Raji (cell line): ENCODE measurements around the gene ACY1.

Experiments used
- POLR2A ChIP-seq: IDR thresholded peaks from 2 replicates; pipeline ENCODE4 v1.6.1; 2011; ENCODE audit warnings: low read depth, low read length, control low read depth; ENCODE audit not compliant: insufficient read depth

Gene ACY1

GRCh38 chr3:51998774-51999173 is 15.4 kb downstream of the ACY1 start:
- TF ChIP-seq POLR2A, result no peak

- TF ChIP-seq POLR2A, result no peak
Observed at GRCh38 chr3:51999846-52000245, 16.5 kb downstream of the ACY1 start.

- TF ChIP-seq POLR2A, result no peak
Observed at GRCh38 chr3:52001443-52001974, 18.2 kb downstream of the ACY1 start.

GRCh38 chr3:52002748-52003147 is 19.4 kb downstream of the ACY1 start:
- TF ChIP-seq POLR2A, result no peak

GRCh38 chr3:52004163-52004787 is 20.9 kb downstream of the ACY1 start:
- TF ChIP-seq POLR2A, result no peak

GRCh38 chr3:52004906-52005395 is 21.6 kb downstream of the ACY1 start:
- TF ChIP-seq POLR2A, result no peak

GRCh38 chr3:52005571-52005986 is 22.2 kb downstream of the ACY1 start:
- TF ChIP-seq POLR2A, result no peak

GRCh38 chr3:52006017-52006819 is 22.9 kb downstream of the ACY1 start:
- TF ChIP-seq POLR2A, result no peak

- no peak for TF ChIP-seq POLR2A
Observed at GRCh38 chr3:52006820-52007133, 23.4 kb downstream of the ACY1 start.

GRCh38 chr3:52007291-52007690 is 24.0 kb downstream of the ACY1 start:
- TF ChIP-seq POLR2A, result no peak

GRCh38 chr3:52010431-52010830 is 27.1 kb downstream of the ACY1 start:
- no peak for TF ChIP-seq POLR2A

GRCh38 chr3:52012699-52013098 is 29.4 kb downstream of the ACY1 start:
- no peak for TF ChIP-seq POLR2A

- no peak for TF ChIP-seq POLR2A
Observed at GRCh38 chr3:52013802-52014598, 30.7 kb downstream of the ACY1 start.

- TF ChIP-seq POLR2A, result no peak
Observed at GRCh38 chr3:52014613-52015012, 31.3 kb downstream of the ACY1 start.

- no peak for TF ChIP-seq POLR2A
Observed at GRCh38 chr3:52015438-52016228, 32.3 kb downstream of the ACY1 start.
